Astrocyte (in vitro differentiated cells and primary cell): ENCODE results near the gene DDB1.

ENCODE experiments used
- EZH2 ChIP-seq: IDR thresholded peaks from 2 replicates; pipeline ENCODE4 v1.6.1; 2012; ENCODE audit warnings: mild to moderate bottlenecking, low read length, inconsistent platforms; ENCODE audit not compliant: insufficient read depth
- TF ChIP-seq, protein P1 (sequence below): IDR thresholded peaks from 2 replicates; pipeline ENCODE4 v1.5.1; 2011; ENCODE audit warnings: low read depth, mild to moderate bottlenecking, inconsistent platforms, low read length, moderate library complexity; ENCODE audit not compliant: insufficient read depth

DNA sequence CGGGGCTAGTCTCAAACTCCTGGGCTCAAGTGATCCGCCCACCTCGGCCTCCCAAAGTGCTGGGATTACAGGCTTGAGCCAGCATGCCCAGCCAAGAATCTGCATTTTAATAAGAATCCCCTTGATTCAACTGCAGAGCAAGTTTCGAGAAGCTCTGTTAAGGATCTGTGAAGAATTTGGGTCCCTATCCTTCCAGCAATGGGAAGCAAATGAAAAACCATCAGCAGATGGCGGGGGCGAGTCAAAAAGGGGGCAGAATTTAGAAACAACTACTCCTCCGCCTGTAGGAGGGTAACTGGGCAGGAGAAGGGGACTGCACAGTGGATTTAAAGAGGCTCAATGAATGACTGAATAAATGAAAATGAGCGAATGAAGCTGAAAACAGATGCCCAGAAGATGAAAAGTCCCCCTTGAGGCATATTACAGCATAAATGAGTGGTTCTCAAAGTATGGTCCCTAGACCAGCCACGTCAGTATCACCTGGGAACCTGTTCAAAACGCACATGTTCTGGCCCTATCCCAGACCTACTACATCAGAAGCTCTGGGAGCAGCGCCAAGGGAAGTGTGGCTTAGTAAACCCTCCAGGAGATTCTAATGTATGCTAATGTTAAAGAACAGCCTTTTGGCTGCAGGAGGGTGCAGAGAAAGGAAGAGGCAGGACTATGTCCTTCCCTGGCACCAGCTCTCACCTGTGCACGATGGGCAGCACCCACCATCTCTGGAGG, 52.8 kb downstream of the DDB1 start:
- TF ChIP-seq, protein P1, sequence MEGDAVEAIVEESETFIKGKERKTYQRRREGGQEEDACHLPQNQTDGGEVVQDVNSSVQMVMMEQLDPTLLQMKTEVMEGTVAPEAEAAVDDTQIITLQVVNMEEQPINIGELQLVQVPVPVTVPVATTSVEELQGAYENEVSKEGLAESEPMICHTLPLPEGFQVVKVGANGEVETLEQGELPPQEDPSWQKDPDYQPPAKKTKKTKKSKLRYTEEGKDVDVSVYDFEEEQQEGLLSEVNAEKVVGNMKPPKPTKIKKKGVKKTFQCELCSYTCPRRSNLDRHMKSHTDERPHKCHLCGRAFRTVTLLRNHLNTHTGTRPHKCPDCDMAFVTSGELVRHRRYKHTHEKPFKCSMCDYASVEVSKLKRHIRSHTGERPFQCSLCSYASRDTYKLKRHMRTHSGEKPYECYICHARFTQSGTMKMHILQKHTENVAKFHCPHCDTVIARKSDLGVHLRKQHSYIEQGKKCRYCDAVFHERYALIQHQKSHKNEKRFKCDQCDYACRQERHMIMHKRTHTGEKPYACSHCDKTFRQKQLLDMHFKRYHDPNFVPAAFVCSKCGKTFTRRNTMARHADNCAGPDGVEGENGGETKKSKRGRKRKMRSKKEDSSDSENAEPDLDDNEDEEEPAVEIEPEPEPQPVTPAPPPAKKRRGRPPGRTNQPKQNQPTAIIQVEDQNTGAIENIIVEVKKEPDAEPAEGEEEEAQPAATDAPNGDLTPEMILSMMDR: no peak
- TF ChIP-seq EZH2: no peak
